NCI-H1105 treated with DMSO at 0.1 percent for 48 hours (cell line): ENCODE measurements around the gene ZNF133.

Experiments
- DNase-seq: peaks from one replicate; lab custom pipeline; 2025; lab: John Stamatoyannopoulos, UW

Gene ZNF133

GRCh38 chr20:18361678-18362077, 73.4 kb downstream of the ZNF133 start:
- no peak for DNase-seq

DNA sequence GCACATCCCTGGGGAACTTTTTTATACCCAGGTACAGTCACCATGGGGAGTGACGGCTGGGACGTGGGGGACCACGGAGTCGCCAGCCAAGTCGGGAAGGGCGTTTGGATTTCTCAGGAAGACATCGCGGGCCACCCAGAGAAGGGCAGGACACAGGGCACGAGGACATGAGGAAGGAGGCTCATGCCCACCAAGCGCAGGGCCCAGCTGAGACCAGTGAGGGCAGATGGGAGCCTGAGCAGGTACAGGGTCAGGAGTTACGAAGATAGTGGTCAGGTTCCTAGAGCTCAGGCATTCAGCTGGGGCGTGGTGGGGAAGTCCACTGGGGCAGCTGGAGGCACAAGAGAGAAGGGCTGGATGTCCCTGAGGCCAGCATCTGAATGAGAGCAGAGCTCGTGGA, 74.6 kb downstream of the ZNF133 start:
- DNase-seq = no peak

DNA sequence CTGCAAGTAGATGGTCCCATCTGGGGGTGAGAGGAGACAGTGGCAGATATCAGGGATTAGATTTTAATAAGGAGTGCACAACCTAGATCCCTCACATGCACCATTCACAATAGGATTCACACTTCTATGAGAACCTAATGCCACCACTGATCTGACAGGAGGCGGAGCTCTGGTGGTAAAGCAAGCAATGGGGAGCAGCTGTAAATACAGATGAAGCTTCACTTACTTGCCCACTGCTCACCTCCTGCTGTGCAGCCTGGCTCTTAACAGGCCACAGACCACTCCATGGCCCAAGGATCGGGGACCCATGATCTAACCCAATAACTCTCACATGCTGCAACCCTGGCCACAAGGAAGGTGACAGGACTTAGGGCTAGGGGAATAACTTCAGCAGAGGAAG, 75.4 kb downstream of the ZNF133 start:
- no peak for DNase-seq

DNA sequence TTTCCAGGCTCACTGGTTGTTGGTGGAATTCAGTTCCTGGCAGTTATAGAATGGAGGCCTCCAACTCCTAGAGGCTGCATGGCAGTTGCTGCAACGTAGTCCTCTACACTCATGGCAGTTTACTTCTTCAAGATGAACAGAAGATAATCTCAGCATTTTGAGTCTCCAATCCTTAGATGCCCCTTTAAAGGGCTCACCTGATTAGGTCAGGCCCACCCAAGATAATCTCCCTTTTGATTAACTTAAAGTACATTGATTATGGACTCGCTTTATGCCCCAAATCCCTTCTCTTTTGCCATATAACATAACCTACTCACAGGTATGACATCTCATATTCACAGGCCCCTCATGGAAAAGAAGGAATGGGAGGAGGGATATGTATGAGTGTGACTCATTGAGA, 76.4 kb downstream of the ZNF133 start:
- no peak for DNase-seq
